ENCODE results near the gene DISC1.
"Not testable (repeated sequence)": the region's sequence is repeated elsewhere in the genome, so short reads cannot be mapped to it uniquely, and the experiment has no call there.

Gene DISC1

GRCh38 chr1:231751415-231751814 lies 124.8 kb downstream of the DISC1 start:
- Histone ChIP-seq H3K9me3 (ENCODE audit: control insufficient read depth in 5 of 5, low read length in 5 of 5) (peaks cover 2 to 15% (median 5%) of the 10 kb centered on the region in 5 donors), H3K27me3 (ENCODE audit: control insufficient read depth in 5 of 5, insufficient read depth in 4 of 5, low read length in 5 of 5) (no peaks in the 10 kb centered on the region), H3K36me3 (ENCODE audit: control insufficient read depth in 5 of 5, insufficient read depth in 5 of 5, low read length in 5 of 5) (peaks cover 0 to 13% (median 5%) of the 10 kb centered on the region in 5 donors), H3K9ac (ENCODE audit: low read length in 5 of 5) (no peak overlapping the region), H3K4me3 (ENCODE audit: low read depth in 1 of 5, low read length in 5 of 5) (no peak overlapping the region), H3K4me1 (ENCODE audit: control insufficient read depth in 5 of 5, insufficient read depth in 5 of 5, low read length in 5 of 5) (no peaks in the 10 kb centered on the region), H3K27ac (ENCODE audit: low read depth, low read length) (no peak overlapping the region)

- H3K9ac ChIP-seq (ENCODE audit: low read length in 5 of 5): no peak overlapping the region
- peaks cover 0 to 3% (median 0%) of the 10 kb centered on the region in 5 donors for H3K4me1 ChIP-seq (ENCODE audit: control insufficient read depth in 5 of 5, insufficient read depth in 5 of 5, low read length in 5 of 5)
- no peak overlapping the region for H3K4me3 ChIP-seq (ENCODE audit: low read depth in 1 of 5, low read length in 5 of 5)
- H3K36me3 ChIP-seq (ENCODE audit: control insufficient read depth in 5 of 5, insufficient read depth in 5 of 5, low read length in 5 of 5): peaks cover 0 to 13% (median 5%) of the 10 kb centered on the region in 5 donors
- no peaks in the 10 kb centered on the region for H3K27me3 ChIP-seq (ENCODE audit: control insufficient read depth in 5 of 5, insufficient read depth in 4 of 5, low read length in 5 of 5)
- peaks cover 2 to 15% (median 5%) of the 10 kb centered on the region in 5 donors for H3K9me3 ChIP-seq (ENCODE audit: control insufficient read depth in 5 of 5, low read length in 5 of 5)
- no peak overlapping the region for H3K27ac ChIP-seq (ENCODE audit: low read depth, low read length)
Measured at GRCh38 chr1:231753313-231753712, 126.7 kb downstream of the DISC1 start.

- Histone ChIP-seq H3K9me3 (ENCODE audit: control insufficient read depth in 5 of 5, low read length in 5 of 5) (peaks cover 2 to 15% (median 5%) of the 10 kb centered on the region in 5 donors), H3K27ac (ENCODE audit: low read depth, low read length) (no peak overlapping the region), H3K4me1 (ENCODE audit: control insufficient read depth in 5 of 5, insufficient read depth in 5 of 5, low read length in 5 of 5) (peaks cover 0 to 3% (median 0%) of the 10 kb centered on the region in 5 donors), H3K27me3 (ENCODE audit: control insufficient read depth in 5 of 5, insufficient read depth in 4 of 5, low read length in 5 of 5) (no peaks in the 10 kb centered on the region), H3K36me3 (ENCODE audit: control insufficient read depth in 5 of 5, insufficient read depth in 5 of 5, low read length in 5 of 5) (peaks cover 0 to 15% (median 5%) of the 10 kb centered on the region in 5 donors), H3K9ac (ENCODE audit: low read length in 5 of 5) (no peak overlapping the region), H3K4me3 (ENCODE audit: low read depth in 1 of 5, low read length in 5 of 5) (no peak overlapping the region)
Measured at GRCh38 chr1:231757101-231757404, 130.5 kb downstream of the DISC1 start.

GRCh38 chr1:231757759-231758158 lies 131.2 kb downstream of the DISC1 start:
- H3K9me3 ChIP-seq (ENCODE audit: control insufficient read depth in 5 of 5, low read length in 5 of 5): peaks cover 2 to 13% (median 5%) of the 10 kb centered on the region in 5 donors
- peaks cover 0 to 3% (median 0%) of the 10 kb centered on the region in 5 donors for H3K4me1 ChIP-seq (ENCODE audit: control insufficient read depth in 5 of 5, insufficient read depth in 5 of 5, low read length in 5 of 5)
- H3K27me3 ChIP-seq (ENCODE audit: control insufficient read depth in 5 of 5, insufficient read depth in 4 of 5, low read length in 5 of 5): peaks cover 0 to 1% (median 0%) of the 10 kb centered on the region in 5 donors
- no peak overlapping the region for H3K9ac ChIP-seq (ENCODE audit: low read length in 5 of 5)
- H3K4me3 ChIP-seq (ENCODE audit: low read depth in 1 of 5, low read length in 5 of 5): no peak overlapping the region
- peaks cover 0 to 10% (median 3%) of the 10 kb centered on the region in 5 donors for H3K36me3 ChIP-seq (ENCODE audit: control insufficient read depth in 5 of 5, insufficient read depth in 5 of 5, low read length in 5 of 5)
- no peak overlapping the region for H3K27ac ChIP-seq (ENCODE audit: low read depth, low read length)

GRCh38 chr1:231761252-231761651 lies 134.7 kb downstream of the DISC1 start:
- H3K4me1 ChIP-seq (ENCODE audit: control insufficient read depth in 5 of 5, insufficient read depth in 5 of 5, low read length in 5 of 5): peaks cover 0 to 3% (median 0%) of the 10 kb centered on the region in 5 donors
- peaks cover 0 to 4% (median 0%) of the 10 kb centered on the region in 5 donors for H3K36me3 ChIP-seq (ENCODE audit: control insufficient read depth in 5 of 5, insufficient read depth in 5 of 5, low read length in 5 of 5)
- H3K27me3 ChIP-seq (ENCODE audit: control insufficient read depth in 5 of 5, insufficient read depth in 4 of 5, low read length in 5 of 5): peaks cover 0 to 5% (median 0%) of the 10 kb centered on the region in 5 donors
- H3K27ac ChIP-seq (ENCODE audit: low read depth, low read length): no peak overlapping the region
- H3K4me3 ChIP-seq (ENCODE audit: low read depth in 1 of 5, low read length in 5 of 5): no peak overlapping the region
- no peaks in the 10 kb centered on the region for H3K9me3 ChIP-seq (ENCODE audit: control insufficient read depth in 5 of 5, low read length in 5 of 5)
- H3K9ac ChIP-seq (ENCODE audit: low read length in 5 of 5): no peak overlapping the region

- peaks cover 0 to 5% (median 0%) of the 10 kb centered on the region in 5 donors for H3K27me3 ChIP-seq (ENCODE audit: control insufficient read depth in 5 of 5, insufficient read depth in 4 of 5, low read length in 5 of 5)
- H3K9ac ChIP-seq (ENCODE audit: low read length in 5 of 5): no peak overlapping the region
- H3K36me3 ChIP-seq (ENCODE audit: control insufficient read depth in 5 of 5, insufficient read depth in 5 of 5, low read length in 5 of 5): peaks cover 0 to 4% (median 0%) of the 10 kb centered on the region in 5 donors
- H3K9me3 ChIP-seq (ENCODE audit: control insufficient read depth in 5 of 5, low read length in 5 of 5): no peaks in the 10 kb centered on the region
- H3K4me1 ChIP-seq (ENCODE audit: control insufficient read depth in 5 of 5, insufficient read depth in 5 of 5, low read length in 5 of 5): peaks cover 0 to 1% (median 0%) of the 10 kb centered on the region in 5 donors
- no peak overlapping the region for H3K27ac ChIP-seq (ENCODE audit: low read depth, low read length)
- no peak overlapping the region for H3K4me3 ChIP-seq (ENCODE audit: low read depth in 1 of 5, low read length in 5 of 5)
Measured at GRCh38 chr1:231761747-231762541, 135.4 kb downstream of the DISC1 start.

- peaks cover 0 to 8% (median 2%) of the 10 kb centered on the region in 5 donors for H3K36me3 ChIP-seq (ENCODE audit: control insufficient read depth in 5 of 5, insufficient read depth in 5 of 5, low read length in 5 of 5)
- no peak overlapping the region for H3K27ac ChIP-seq (ENCODE audit: low read depth, low read length)
- H3K9ac ChIP-seq (ENCODE audit: low read length in 5 of 5): no peak overlapping the region
- no peaks in the 10 kb centered on the region for H3K4me1 ChIP-seq (ENCODE audit: control insufficient read depth in 5 of 5, insufficient read depth in 5 of 5, low read length in 5 of 5)
- H3K27me3 ChIP-seq (ENCODE audit: control insufficient read depth in 5 of 5, insufficient read depth in 4 of 5, low read length in 5 of 5): peaks cover 0 to 5% (median 0%) of the 10 kb centered on the region in 5 donors
- H3K4me3 ChIP-seq (ENCODE audit: low read depth in 1 of 5, low read length in 5 of 5): no peak overlapping the region
- H3K9me3 ChIP-seq (ENCODE audit: control insufficient read depth in 5 of 5, low read length in 5 of 5): no peaks in the 10 kb centered on the region
Measured at GRCh38 chr1:231763456-231763855, 136.9 kb downstream of the DISC1 start.

GRCh38 chr1:231765825-231766224 lies 139.2 kb downstream of the DISC1 start:
- H3K4me1 ChIP-seq (ENCODE audit: control insufficient read depth in 5 of 5, insufficient read depth in 5 of 5, low read length in 5 of 5); H3K9ac ChIP-seq (ENCODE audit: low read length in 5 of 5); H3K27ac ChIP-seq (ENCODE audit: low read depth, low read length); H3K4me3 ChIP-seq (ENCODE audit: low read depth in 1 of 5, low read length in 5 of 5); H3K9me3 ChIP-seq (ENCODE audit: control insufficient read depth in 5 of 5, low read length in 5 of 5); H3K27me3 ChIP-seq (ENCODE audit: control insufficient read depth in 5 of 5, insufficient read depth in 4 of 5, low read length in 5 of 5); H3K36me3 ChIP-seq (ENCODE audit: control insufficient read depth in 5 of 5, insufficient read depth in 5 of 5, low read length in 5 of 5): not testable (repeated sequence)

- Histone ChIP-seq H3K36me3 (ENCODE audit: control insufficient read depth in 5 of 5, insufficient read depth in 5 of 5, low read length in 5 of 5) (peaks cover 0 to 17% (median 5%) of the 10 kb centered on the region in 5 donors), H3K4me3 (ENCODE audit: low read depth in 1 of 5, low read length in 5 of 5) (no peak overlapping the region), H3K9me3 (ENCODE audit: control insufficient read depth in 5 of 5, low read length in 5 of 5) (no peaks in the 10 kb centered on the region), H3K27ac (ENCODE audit: low read depth, low read length) (no peak overlapping the region), H3K9ac (ENCODE audit: low read length in 5 of 5) (no peak overlapping the region), H3K4me1 (ENCODE audit: control insufficient read depth in 5 of 5, insufficient read depth in 5 of 5, low read length in 5 of 5) (no peaks in the 10 kb centered on the region), H3K27me3 (ENCODE audit: control insufficient read depth in 5 of 5, insufficient read depth in 4 of 5, low read length in 5 of 5) (peaks cover 0 to 5% (median 0%) of the 10 kb centered on the region in 5 donors)
Measured at GRCh38 chr1:231767471-231767870, 140.9 kb downstream of the DISC1 start.

- Histone ChIP-seq H3K9ac (ENCODE audit: low read length in 5 of 5) (no peak overlapping the region), H3K36me3 (ENCODE audit: control insufficient read depth in 5 of 5, insufficient read depth in 5 of 5, low read length in 5 of 5) (peaks cover 0 to 17% (median 7%) of the 10 kb centered on the region in 5 donors), H3K27ac (ENCODE audit: low read depth, low read length) (no peak overlapping the region), H3K27me3 (ENCODE audit: control insufficient read depth in 5 of 5, insufficient read depth in 4 of 5, low read length in 5 of 5) (no peaks in the 10 kb centered on the region), H3K4me3 (ENCODE audit: low read depth in 1 of 5, low read length in 5 of 5) (no peak overlapping the region), H3K9me3 (ENCODE audit: control insufficient read depth in 5 of 5, low read length in 5 of 5) (no peaks in the 10 kb centered on the region), H3K4me1 (ENCODE audit: control insufficient read depth in 5 of 5, insufficient read depth in 5 of 5, low read length in 5 of 5) (no peaks in the 10 kb centered on the region)
Measured at GRCh38 chr1:231768416-231768815, 141.8 kb downstream of the DISC1 start.

All from subcutaneous abdominal adipose tissue (tissue), 5 donors.